ENCODE measurements around the gene PAQR8.

Gene PAQR8

GRCh38 chr6:52361945-52362442, at the start of gene PAQR8:
TSS of gene PAQR8 (plus strand) at chr6:52362151. CDS start at chr6:52403214, 41,063 bp downstream.
- DNase-seq (ENCODE audit: low spot score): peak; percentile 96

DNA sequence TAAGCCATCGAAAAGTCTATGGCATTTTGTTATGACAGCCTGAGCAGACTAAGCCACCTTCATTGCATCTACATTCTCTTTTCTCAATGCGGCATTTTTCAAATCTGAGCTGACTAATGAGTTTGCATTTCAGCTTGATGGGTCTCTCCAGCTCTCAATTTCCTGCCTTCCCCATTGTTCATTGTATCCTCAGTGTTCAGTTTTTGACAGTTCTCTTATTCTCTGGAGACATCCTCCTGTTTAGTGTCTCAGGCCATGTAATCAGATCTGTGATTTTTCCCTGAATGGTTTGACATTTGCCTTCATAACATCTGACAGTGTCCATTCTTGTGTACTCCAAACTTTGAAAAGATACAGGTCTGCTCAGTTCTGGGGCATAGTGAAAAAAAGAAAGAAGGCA, 49.5 kb upstream of the PAQR8 start:
- DNase-seq (ENCODE audit: low spot score): no peak

DNA sequence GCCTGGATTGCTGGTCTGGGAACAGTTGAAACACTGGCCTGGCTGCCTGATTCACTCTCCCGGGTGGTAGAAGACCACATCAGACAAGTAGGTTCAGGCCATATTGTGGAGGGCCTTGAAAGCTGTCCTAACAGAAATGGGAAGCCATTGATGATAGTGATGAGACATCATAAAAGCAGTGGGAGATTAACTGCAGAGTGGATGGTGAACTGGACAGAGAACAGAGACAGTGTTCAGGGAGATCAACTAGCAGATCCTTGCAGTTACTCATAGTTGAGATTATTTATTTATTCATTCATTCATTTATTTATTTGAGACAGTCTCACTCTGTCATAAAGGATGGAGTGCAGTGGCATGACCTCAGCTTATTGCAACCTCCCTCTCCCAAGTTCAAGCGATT, 47.2 kb upstream of the PAQR8 start:
- no peak for DNase-seq (ENCODE audit: low spot score)

- no peak for DNase-seq (ENCODE audit: low spot score)
These were observed 44.7 kb upstream of the PAQR8 start for GRCh38 chr6:52317211-52317610.

- DNase-seq (ENCODE audit: low spot score): peak; percentile 56
These were observed 43.9 kb upstream of the PAQR8 start for GRCh38 chr6:52317841-52318581.

- DNase-seq (ENCODE audit: low spot score): no peak
These were observed 37.8 kb upstream of the PAQR8 start for GRCh38 chr6:52324189-52324588.

DNA sequence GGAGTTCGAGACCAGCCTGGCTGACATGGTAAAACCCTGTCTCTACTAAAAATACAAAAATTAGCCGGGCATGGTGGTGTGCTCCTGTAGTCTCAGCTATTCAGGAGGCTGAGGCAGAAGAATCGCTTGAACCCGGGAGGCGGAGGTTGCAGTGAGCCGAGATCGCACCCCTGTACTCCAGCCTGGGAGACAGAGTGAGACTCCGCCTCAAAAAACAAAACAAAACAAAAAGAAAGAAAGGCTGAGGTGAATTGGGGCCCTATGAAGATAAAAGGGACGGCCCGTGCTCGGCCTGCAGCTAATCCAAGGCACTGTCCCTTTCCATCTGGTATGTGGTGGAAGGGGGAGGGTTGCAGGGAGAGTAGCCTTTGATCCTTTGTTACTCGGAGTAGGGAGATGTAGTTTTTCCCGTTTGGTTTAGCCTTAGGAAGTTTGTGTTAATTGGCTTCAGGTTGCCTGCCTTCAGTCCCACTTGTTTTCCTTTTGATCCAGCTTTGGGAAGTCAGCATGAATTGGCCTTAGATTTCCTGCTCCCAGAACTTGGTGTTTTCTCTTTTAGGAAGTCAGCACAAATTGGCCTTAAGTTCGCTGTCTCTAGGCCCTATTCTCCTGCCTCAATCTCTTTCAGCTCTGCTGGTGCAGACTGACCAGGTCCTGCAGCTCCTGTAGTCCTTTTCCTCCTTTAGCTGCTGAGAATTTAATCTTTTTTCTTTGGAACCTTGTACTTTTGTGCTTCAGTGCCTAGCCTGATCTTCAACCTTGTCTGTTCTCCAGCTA, 36.1 kb upstream of the PAQR8 start:
- DNase-seq (ENCODE audit: low spot score): no peak

DNA sequence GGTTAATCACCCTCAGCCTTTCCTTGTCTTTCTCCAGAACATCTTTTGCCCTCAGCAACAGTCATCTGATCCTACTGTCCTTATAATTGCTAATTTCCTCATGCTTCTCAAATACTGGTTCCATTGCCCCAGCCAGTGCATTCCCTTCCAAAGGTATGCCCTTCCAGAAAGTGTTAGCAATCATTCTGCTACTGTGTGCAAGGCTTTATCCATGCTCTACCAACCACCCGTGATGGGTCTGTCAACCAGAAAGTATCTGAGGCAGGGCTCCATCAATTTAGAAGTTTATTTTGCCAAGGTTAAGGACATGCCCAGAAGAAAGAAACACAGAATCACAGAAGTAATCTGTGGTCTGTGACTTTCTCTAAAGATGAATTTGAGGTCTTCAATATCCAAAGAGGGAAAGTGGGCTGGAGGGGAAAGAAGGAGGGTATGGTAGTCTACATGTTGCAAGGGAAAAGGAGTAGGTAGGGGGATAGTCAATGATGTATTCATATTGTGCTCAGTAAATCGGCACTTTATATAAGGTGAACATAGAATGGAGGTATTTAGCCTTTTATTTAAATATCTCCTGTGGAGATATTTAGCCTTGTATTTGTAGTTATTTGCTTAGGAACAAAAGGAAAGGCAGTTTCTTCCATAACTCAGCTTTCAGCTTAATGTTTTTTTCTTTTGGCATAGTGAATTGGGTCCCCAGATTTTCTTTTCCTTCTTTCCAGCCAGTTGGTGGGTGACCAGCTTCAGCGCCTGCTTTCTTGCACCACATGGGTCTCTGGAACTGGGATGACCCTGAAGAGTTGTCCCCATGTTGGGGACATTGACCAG, 35.2 kb upstream of the PAQR8 start:
- DNase-seq (ENCODE audit: low spot score): no peak

GRCh38 chr6:52328303-52328662, 33.7 kb upstream of the PAQR8 start:
- DNase-seq (ENCODE audit: low spot score): no peak

GRCh38 chr6:52328729-52329128, 33.2 kb upstream of the PAQR8 start:
- DNase-seq (ENCODE audit: low spot score): no peak

DNA sequence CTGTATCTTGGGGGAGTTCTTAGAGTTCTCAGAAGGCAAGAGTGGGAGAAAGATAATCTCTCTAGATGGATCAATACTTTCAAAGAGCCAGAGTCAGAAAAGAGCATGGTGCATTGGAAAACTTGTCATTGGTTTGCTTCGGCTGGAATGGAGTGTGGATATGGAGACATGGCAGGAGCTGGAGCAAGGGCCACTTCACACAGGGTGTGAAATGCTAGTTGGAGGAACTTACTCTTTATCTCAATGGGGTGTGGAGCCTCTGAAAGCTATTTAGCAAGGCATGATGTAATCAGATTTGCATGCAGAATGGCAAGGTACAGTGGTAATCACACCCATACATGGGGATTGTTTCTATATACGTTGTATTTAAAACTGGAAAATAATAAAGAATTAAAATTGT, 31.5 kb upstream of the PAQR8 start:
- no peak for DNase-seq (ENCODE audit: low spot score)

DNA sequence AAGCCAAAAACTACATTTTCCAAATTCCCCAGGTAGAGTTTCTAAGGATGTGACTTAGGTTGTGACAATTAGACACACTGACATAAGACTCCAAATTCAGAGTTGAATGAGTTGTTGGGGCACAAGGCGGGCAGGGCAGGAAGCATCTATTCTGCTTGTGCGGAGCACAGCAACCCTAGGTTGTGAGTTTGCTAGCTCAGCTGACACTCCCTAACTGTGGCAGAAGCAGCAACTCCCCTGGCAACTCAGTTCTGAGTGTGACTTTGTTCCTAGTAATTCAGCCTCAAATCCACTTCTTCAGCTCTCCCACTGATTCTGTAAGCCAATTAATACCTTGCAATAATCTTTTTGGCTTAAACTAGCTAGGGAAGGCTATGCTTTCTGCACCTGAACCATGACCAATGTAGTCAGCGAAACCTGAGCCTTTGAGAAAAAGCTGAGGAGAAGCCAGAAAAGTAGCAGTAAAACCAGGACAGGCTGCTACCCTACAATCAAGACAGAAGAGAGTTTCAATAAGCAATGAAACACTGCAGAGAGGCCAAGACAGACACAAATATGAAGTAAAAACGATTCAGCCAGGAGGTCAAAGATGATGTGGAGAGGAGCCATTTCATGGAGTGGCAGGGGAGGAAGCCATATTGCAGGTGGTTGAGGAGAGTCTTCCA, 30.0 kb upstream of the PAQR8 start:
- DNase-seq (ENCODE audit: low spot score): no peak

DNA sequence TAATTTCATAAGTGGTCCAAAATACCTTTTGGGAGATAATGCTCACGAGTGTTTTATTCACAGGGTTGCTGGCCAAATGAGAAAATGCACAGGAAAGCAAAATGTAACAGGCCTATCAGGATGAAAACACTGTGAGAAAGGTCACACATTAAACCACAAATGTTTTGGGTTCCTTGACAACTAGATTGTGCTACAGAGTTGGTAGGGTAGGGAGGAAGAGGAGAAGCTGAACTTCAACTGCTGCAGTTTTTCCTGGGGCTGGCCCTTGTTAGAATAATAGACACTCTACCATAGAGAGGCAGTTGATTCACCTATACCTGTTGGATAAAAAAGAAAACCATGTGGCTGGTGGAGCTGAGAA, 28.1 kb upstream of the PAQR8 start:
- no peak for DNase-seq (ENCODE audit: low spot score)

- DNase-seq (ENCODE audit: low spot score): no peak
These were observed 26.4 kb upstream of the PAQR8 start for GRCh38 chr6:52335576-52335975.

GRCh38 chr6:52336919-52337561, 24.9 kb upstream of the PAQR8 start:
- no peak for DNase-seq (ENCODE audit: low spot score)

DNA sequence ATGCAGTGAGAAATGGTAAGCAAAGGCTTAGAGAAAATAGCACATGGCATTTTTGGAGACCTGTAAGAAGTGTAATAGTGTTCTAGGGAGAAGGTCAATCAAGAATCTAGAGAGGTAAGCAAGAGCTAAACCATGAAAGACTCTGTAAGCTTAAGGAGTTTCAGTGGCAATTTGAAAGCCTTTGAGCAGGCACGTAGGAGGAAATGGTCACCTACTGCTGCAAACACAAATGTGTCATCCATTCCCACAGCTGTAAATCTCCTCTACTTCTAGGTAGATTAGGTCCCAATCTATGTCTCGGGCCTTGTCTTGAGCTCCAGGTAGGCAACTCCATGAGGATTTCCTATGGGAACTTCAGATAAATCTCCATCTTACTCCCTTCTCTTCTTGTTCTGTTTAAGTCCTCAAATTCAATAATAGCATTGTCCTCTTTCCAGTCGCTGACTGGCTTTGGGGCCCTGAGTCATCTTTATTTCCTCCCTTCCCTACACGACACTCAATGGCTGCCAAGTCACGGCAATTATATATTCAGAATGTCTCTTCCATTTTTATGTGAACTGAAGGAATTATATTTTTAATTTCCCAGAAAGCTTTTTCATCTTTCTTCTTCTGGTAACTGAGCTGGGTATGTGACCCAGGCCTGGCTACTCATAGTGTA, 24.2 kb upstream of the PAQR8 start:
- no peak for DNase-seq (ENCODE audit: low spot score)

DNA sequence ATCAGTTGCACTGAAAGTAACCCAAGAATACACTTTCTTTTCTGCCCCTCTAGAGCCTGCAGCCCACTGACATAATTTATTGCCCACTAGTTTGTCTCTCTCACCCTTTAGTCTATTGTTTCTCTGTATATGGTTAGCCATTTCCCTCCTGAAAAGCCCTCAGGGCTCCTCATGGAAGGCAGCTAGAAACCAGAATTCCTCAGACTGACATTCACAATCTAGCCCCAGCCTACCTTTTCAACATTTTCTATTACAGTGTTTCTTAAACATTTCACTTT, 21.4 kb upstream of the PAQR8 start:
- DNase-seq (ENCODE audit: low spot score): no peak

GRCh38 chr6:52341561-52342260, 20.2 kb upstream of the PAQR8 start:
- no peak for DNase-seq (ENCODE audit: low spot score)

DNA sequence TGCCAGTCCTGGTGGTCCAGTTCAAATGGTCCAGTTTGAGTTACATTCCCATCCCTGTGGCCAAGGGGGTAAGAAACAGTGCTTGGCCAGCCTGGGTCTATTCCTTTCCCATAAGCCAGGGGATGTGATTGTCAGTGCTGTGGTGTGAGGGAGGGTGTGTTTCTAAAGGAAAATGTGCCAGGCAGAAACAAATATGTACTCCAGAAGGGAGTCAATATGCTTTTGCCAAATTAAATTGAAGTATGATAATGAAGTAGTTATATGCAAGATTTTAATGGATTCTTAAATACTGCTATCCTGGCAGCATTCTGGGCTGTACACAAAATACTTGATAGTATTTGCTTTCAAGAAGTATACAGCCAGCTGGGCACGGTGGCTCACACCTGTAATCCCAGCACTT, 16.6 kb upstream of the PAQR8 start:
- no peak for DNase-seq (ENCODE audit: low spot score)

- no peak for DNase-seq (ENCODE audit: low spot score)
These were observed 15.4 kb upstream of the PAQR8 start for GRCh38 chr6:52346503-52346902.

DNA sequence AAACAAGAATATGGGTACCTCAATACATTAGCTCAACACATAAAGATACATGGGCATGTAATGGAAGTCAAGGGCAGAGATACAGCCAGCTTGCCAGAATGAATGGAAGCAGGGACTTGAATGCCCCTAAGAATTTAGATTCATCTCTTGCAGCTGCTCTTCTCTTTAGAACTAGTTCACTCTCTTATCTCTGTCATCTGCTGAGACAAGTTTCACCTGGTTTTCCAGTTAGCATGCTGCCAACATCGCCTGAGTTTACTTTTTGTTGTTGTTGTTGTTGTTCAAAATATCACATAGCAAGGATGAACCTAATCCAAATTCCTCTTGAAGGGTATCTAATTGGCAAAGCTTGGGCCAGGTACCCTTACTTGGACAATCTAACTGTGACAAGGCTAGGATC, 14.1 kb upstream of the PAQR8 start:
- no peak for DNase-seq (ENCODE audit: low spot score)
